Large intestine (tissue), 1 donor: ENCODE data around the gene SLC25A51. TPM values are rescaled to one million over a fixed set of nuclear protein-coding genes. Genes with fewer than 3 reads are reported as not detected.

Experiments
- polyA plus RNA-seq: library from polyadenylated mRNA; unstranded; fragments of 120-200 nt; gene quantifications from one replicate; pipeline ENCODE4 v1.2.1, GENCODE V29; 2013

SLC25A51 gene
- polyA plus RNA-seq, 1 donor = 21.7 TPM

Other genes with a start within 250 kb of the SLC25A51 start
- 25.0 TPM for gene TRMT10B, start 150.3 kb downstream of the SLC25A51 start, polyA plus RNA-seq
- gene EXOSC3, start 119.1 kb downstream of the SLC25A51 start, polyA plus RNA-seq = 33.6 TPM
- 24.1 TPM for gene DCAF10, start 103.3 kb downstream of the SLC25A51 start, polyA plus RNA-seq
- gene SHB, start 165.1 kb upstream of the SLC25A51 start, polyA plus RNA-seq = 17.8 TPM